ENCODE data around the gene ANKK1. TPM values are rescaled to one million over a fixed set of nuclear protein-coding genes. Genes with fewer than 3 reads are reported as not detected.

The ANKK1 gene
- total RNA-seq, 2 donors from 2014 or later, result 0.78 to 1.3 TPM

- H3K27ac ChIP-seq, result no peak overlapping the region
- no peaks in the 10 kb centered on the region for H3K9me3 ChIP-seq
- no peak for ATAC-seq
- WGBS, 2 donors, result 82 to 86% methylated on average over 20 to 21 of the region's 21 CpGs
- intact Hi-C loops (cut with DNase I), result no loop called here
- H3K4me3 ChIP-seq, result no peak overlapping the region
- TF ChIP-seq POLR2A (IDR thresholded peaks at IDR 0.05) (no peak), CTCF (IDR thresholded peaks at IDR 0.05) (no peak)
- no peak for DNase-seq
- no peaks in the 10 kb centered on the region for H3K4me1 ChIP-seq
- H3K27me3 ChIP-seq, result no peaks in the 10 kb centered on the region
- no peaks in the 10 kb centered on the region for H3K36me3 ChIP-seq (replicated peaks in 1 of 2; ENCODE audit: insufficient read depth in 1 of 2, low read depth in 2 of 2)
Observed at GRCh38 chr11:113410414-113411135, 23.0 kb downstream of the ANKK1 start.

DNA sequence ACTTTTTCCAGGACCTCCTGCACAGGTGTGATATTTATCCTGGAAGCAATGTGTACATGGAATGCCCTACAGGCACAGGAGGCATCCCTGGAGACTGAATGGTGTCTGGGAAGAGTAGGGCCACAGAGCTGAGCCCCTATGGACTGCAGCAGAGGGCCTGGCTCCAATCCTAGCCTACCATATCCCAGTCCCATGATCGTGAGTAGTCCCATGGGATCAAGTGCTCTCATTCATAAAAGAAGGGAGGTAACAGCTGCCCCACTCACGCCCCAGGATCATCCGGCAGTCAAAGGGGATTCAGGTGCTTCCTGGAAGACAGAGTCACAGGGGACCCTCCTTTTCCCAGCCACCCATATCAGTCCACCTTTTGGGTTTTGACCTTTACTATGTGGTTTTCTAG lies 24.0 kb downstream of the ANKK1 start:
- ATAC-seq, result no peak
- Histone ChIP-seq H3K36me3 (replicated peaks in 1 of 2; ENCODE audit: insufficient read depth in 1 of 2, low read depth in 2 of 2) (no peaks in the 10 kb centered on the region), H3K27me3 (no peaks in the 10 kb centered on the region), H3K4me3 (no peak overlapping the region), H3K27ac (no peak overlapping the region), H3K9me3 (no peaks in the 10 kb centered on the region), H3K4me1 (no peaks in the 10 kb centered on the region)
- no peak for DNase-seq
- intact Hi-C loops (cut with DNase I), result no loop called here
- TF ChIP-seq POLR2A (IDR thresholded peaks at IDR 0.05) (no peak), CTCF (IDR thresholded peaks at IDR 0.05) (no peak)
- 57 to 78% methylated on average over 3 of the region's 3 CpGs for WGBS, 2 donors

DNA sequence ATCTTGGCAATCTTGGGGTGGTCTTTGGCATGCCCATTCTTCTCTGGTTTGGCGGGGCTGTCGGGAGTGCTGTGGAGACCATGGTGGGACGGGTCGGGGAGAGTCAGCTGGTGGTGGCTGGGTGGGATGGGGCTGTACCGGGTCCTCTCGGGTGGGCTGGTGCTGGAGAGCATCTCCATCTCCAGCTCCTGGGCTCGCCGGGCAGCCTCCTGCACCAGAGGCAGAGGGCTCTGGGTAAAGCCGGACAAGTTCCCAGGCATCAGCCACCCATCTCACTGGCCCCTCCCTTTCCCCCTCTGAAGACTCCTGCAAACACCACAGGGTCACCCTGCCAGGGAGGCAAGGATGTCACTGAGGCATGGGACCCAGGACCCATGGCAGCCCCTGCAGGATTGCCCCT lies 25.1 kb downstream of the ANKK1 start:
- DNase-seq, result no peak
- no peak overlapping the region for H3K27ac ChIP-seq
- no peak overlapping the region for H3K4me3 ChIP-seq
- H3K36me3 ChIP-seq (replicated peaks in 1 of 2; ENCODE audit: insufficient read depth in 1 of 2, low read depth in 2 of 2), result no peaks in the 10 kb centered on the region
- TF ChIP-seq CTCF (IDR thresholded peaks at IDR 0.05) (no peak), POLR2A (IDR thresholded peaks at IDR 0.05) (no peak)
- 74 to 100% methylated on average over 1 to 8 of the region's 9 CpGs for WGBS, 2 donors
- no peaks in the 10 kb centered on the region for H3K27me3 ChIP-seq
- intact Hi-C loops (cut with DNase I), result no loop called here
- ATAC-seq, result no peak
- no peaks in the 10 kb centered on the region for H3K9me3 ChIP-seq
- H3K4me1 ChIP-seq, result no peaks in the 10 kb centered on the region

GRCh38 chr11:113415343-113415742 lies 27.8 kb downstream of the ANKK1 start:
- Histone ChIP-seq H3K27me3 (no peaks in the 10 kb centered on the region), H3K9me3 (no peaks in the 10 kb centered on the region), H3K4me1 (no peaks in the 10 kb centered on the region), H3K36me3 (replicated peaks in 1 of 2; ENCODE audit: insufficient read depth in 1 of 2, low read depth in 2 of 2) (no peaks in the 10 kb centered on the region), H3K4me3 (no peak overlapping the region), H3K27ac (no peak overlapping the region)
- intact Hi-C loops (cut with DNase I), result no loop called here
- TF ChIP-seq POLR2A (IDR thresholded peaks at IDR 0.05) (no peak), CTCF (IDR thresholded peaks at IDR 0.05) (no peak)
- no peak for DNase-seq
- no peak for ATAC-seq
- whole genome bisulfite sequencing, 2 donors, result 80 to 86% methylated on average over 16 of the region's 16 CpGs

DNA sequence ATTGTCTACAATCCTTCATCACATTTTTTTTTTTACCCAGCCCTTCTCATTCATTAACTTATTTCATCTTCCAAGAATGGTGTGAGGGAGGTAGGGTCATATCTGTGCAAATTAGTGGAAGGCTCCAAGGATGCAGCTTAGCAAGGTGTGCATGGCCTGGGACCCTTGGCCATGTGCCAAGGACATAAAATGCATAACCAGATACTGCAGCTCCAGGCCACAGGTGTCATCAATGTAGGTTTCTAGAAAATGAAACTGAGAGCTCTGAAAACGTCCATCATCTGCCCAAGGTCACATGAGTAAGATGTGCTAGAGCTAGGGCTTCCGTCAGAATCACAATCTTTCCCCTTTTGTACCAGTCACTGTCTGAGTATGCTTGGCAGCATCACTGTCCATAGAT lies 29.8 kb downstream of the ANKK1 start:
- intact Hi-C loops (cut with DNase I), result no loop called here
- WGBS, 2 donors, result 36 to 56% methylated on average over 2 of the region's 2 CpGs
- no peak for DNase-seq

More for the DNA sequence above, 29.8 kb downstream of the ANKK1 start:
- Histone ChIP-seq H3K27me3 (no peaks in the 10 kb centered on the region), H3K9me3 (no peaks in the 10 kb centered on the region), H3K4me3 (no peak overlapping the region), H3K4me1 (no peaks in the 10 kb centered on the region), H3K27ac (no peak overlapping the region), H3K36me3 (replicated peaks in 1 of 2; ENCODE audit: insufficient read depth in 1 of 2, low read depth in 2 of 2) (no peaks in the 10 kb centered on the region)
- TF ChIP-seq POLR2A (IDR thresholded peaks at IDR 0.05), result no peak
- no peak for TF ChIP-seq CTCF (IDR thresholded peaks at IDR 0.05)
- ATAC-seq, result no peak
